GM12878 (cell line): Measurements from ENCODE around the gene MYH10. TPM values are rescaled to one million over a fixed set of nuclear protein-coding genes. Genes with fewer than 3 reads are reported as not detected.
A peak's percentile ranks its signal among the peaks of the same experiment; 100 is the strongest.

Experiments used
- ATAC-seq: fragments of 200-7000 bp; cut with Tn5 transposase; 3 replicates; pipeline ENCODE4 v1.9.1; 2020; ENCODE audit warnings: mild to moderate bottlenecking, moderate library complexity
- BruUV-seq: library from RNA; stranded (reverse); fragments of 400-500 nt; replicated peaks from 2 replicates; lab custom pipeline; 2021; lab: Mats Ljungman, UMichigan
- CTCF ChIA-PET: fragments of 300-600 bp; sonication (Branson Sonifier 250); formaldehyde crosslinking; extraction: SDS; loops from one replicate; lab custom pipeline; 2021; ENCODE audit warnings: inconsistent platforms; lab: Yijun Ruan, JAX
- POLR2A ChIA-PET: fragments of 350-600 bp; formaldehyde crosslinking; extraction: SDS; loops from one replicate; lab custom pipeline; 2021; ENCODE audit warnings: inconsistent platforms; lab: Charles Lee
- RAD21 ChIA-PET: fragments of 300-600 bp; sonication (Branson Sonifier 250); formaldehyde crosslinking; loops from one replicate; lab custom pipeline; 2023; ENCODE audit warnings: antibody characterized with exemption; ENCODE audit not compliant: unreplicated experiment; lab: Charles Lee
- SMC1A ChIA-PET: fragments of 300-600 bp; sonication (Branson Sonifier 250); formaldehyde crosslinking; loops from one replicate; lab custom pipeline; 2023; ENCODE audit not compliant: unreplicated experiment, uncharacterized antibody; lab: Charles Lee
- DNase-seq: peaks from one replicate; pipeline ENCODE4 v3.0.0-alpha.2; 2011; ENCODE audit warnings: low read depth, low spot score
- FAIRE-seq: peaks from 3 replicates; lab custom pipeline; 2011; peaks lifted over from hg19 to GRCh38; lab: Jason Lieb, UNC
- H2AFZ ChIP-seq: 2 replicates; pipeline ENCODE4 v1.6.0; 2011; ENCODE audit warnings: low read depth, low read length, control low read depth; ENCODE audit not compliant: control insufficient read depth
- H3K27ac ChIP-seq: 2 replicates; pipeline ENCODE4 v1.5.1; 2011; ENCODE audit warnings: control low read depth; ENCODE audit not compliant: control insufficient read depth, insufficient read depth
- H3K27me3 ChIP-seq, 2 experiments: replicated peaks in 1 of 2; 2 replicates each; pipeline versions ENCODE4 v1.6.0 to v1.6.1; 2011; ENCODE audit warnings: low read length in 1 of 2; ENCODE audit not compliant: control insufficient read depth in 2 of 2, insufficient read depth in 2 of 2
- H3K36me3 ChIP-seq, 2 experiments: 2 replicates each; pipeline ENCODE4 v1.5.1; 2011; ENCODE audit warnings: low read length in 1 of 2; ENCODE audit not compliant: control insufficient read depth in 2 of 2, insufficient read depth in 2 of 2
- H3K4me1 ChIP-seq: 2 replicates; pipeline ENCODE4 v1.6.1; 2011; ENCODE audit warnings: mild to moderate bottlenecking, low read length, moderate library complexity, mixed read lengths; ENCODE audit not compliant: control insufficient read depth, insufficient read depth
- H3K4me2 ChIP-seq: 2 replicates; pipeline ENCODE4 v1.6.0; 2011; ENCODE audit warnings: control low read depth; ENCODE audit not compliant: control insufficient read depth, insufficient read depth
- H3K4me3 ChIP-seq: fragments of 200-600 bp; sonication (generic); 2 replicates; pipeline ENCODE4 v1.5.1; 2016
- H3K79me2 ChIP-seq: 2 replicates; pipeline ENCODE4 v1.6.0; 2011; ENCODE audit warnings: low read length; ENCODE audit not compliant: control insufficient read depth, insufficient read depth
- H3K9ac ChIP-seq: 2 replicates; pipeline ENCODE4 v1.8.0; 2011; ENCODE audit warnings: low read length, control low read depth, mixed read lengths; ENCODE audit not compliant: control insufficient read depth, insufficient read depth
- H3K9me3 ChIP-seq: replicated peaks from 3 replicates; pipeline ENCODE4 v1.5.1; 2011; ENCODE audit warnings: mild to moderate bottlenecking, low read length; ENCODE audit not compliant: control insufficient read depth, insufficient read depth
- H4K20me1 ChIP-seq: 2 replicates; pipeline ENCODE4 v1.6.0; 2011; ENCODE audit not compliant: control insufficient read depth, insufficient read depth
- ATF7 ChIP-seq: fragments of 450-650 bp; IDR thresholded peaks from 2 replicates; pipeline ENCODE4 v1.6.1; 2016; ENCODE audit warnings: low read depth, mild to moderate bottlenecking
- DPF2 ChIP-seq: fragments of 450-650 bp; IDR thresholded peaks from 2 replicates; pipeline ENCODE4 v1.6.1; 2017; ENCODE audit warnings: mild to moderate bottlenecking
- E4F1 ChIP-seq: fragments of 450-650 bp; IDR thresholded peaks from 2 replicates; pipeline ENCODE4 v1.6.1; 2018; ENCODE audit warnings: borderline replicate concordance, mild to moderate bottlenecking; ENCODE audit not compliant: partially characterized antibody
- MAX ChIP-seq: IDR thresholded peaks from 2 replicates; pipeline ENCODE4 v1.6.1; 2012; ENCODE audit warnings: low read depth, low read length, improper control_type of control experiment
- SMARCA5 ChIP-seq: fragments of 450-650 bp; IDR thresholded peaks from 2 replicates; pipeline ENCODE4 v1.6.1; 2017; ENCODE audit warnings: mild to moderate bottlenecking
- SPI1 ChIP-seq: IDR thresholded peaks from 2 replicates; pipeline ENCODE4 v1.6.1; 2011; ENCODE audit warnings: low read depth, mild to moderate bottlenecking, low read length, moderate library complexity, borderline replicate concordance; ENCODE audit not compliant: insufficient read depth
- ZBTB40 ChIP-seq: fragments of 450-650 bp; IDR thresholded peaks from 2 replicates; pipeline ENCODE4 v1.6.1; 2016; ENCODE audit warnings: mild to moderate bottlenecking, moderate library complexity, borderline replicate concordance
- WGBS: methylation state at CpG from one replicate; pipeline ENCODE4 v1.1.6; 2016; ENCODE audit warnings: low lambda C conversion rate; ENCODE audit not compliant: insufficient replicate concordance, insufficient coverage; ENCODE audit errors: missing lambda C conversion rate; 5-methylcytosine and 5-hydroxymethylcytosine counted together
- in situ Hi-C: fragments of 300-500 bp; cut with MboI; formaldehyde crosslinking; loops from 9 replicates; pipeline ENCODE4 v1.14.3; 2018; ENCODE audit warnings: mixed read lengths
- intact Hi-C: fragments of 100-400 bp; cut with micrococcal nuclease; formaldehyde crosslinking; loops from one replicate; pipeline ENCODE4 v1.14.2; 2022; ENCODE audit not compliant: unreplicated experiment
- polyA plus RNA-seq, 11 experiments: library from polyadenylated mRNA; depleted of rRNA in 4 of 11; unstranded in 6 of 11; stranded (reverse) in 5 of 11; fragments of >200 nt; fragmentation: Nextera tagmentation in 4 of 11; fragmentation: Illumina TruSeq in 1 of 11; extraction: Ambion mirVana in 4 of 11; extraction: Trizol in 1 of 11; gene quantifications; 1 replicate in 1 of 11; 2 replicates in 10 of 11; pipeline versions ENCODE4 v1.2.1 to v1.2.3, GENCODE V29; 2011 to 2016; ENCODE audit warnings: inconsistent platforms in 2 of 11, missing spikeins in 2 of 11, low read depth in 1 of 11
- total RNA-seq, 4 experiments: library from RNA; depleted of rRNA in 3 of 4; stranded (reverse); fragments of >200 nt in 3 of 4; fragmentation: Illumina TruSeq in 1 of 4; extraction: Trizol in 1 of 4; gene quantifications; 2 replicates each; pipeline versions ENCODE4 v1.2.1 to v1.2.3, GENCODE V29; 2013 to 2021

MYH10 gene
- total and polyA plus RNA-seq, 10 of the 15 experiments (the other 5 are each of a cell fraction or from before 2014, with no cell fraction given): 0.33 to 7.1 (median 1.0) TPM

GRCh38 chr17:8455665-8456209 lies 174.8 kb downstream of the MYH10 start:
- H3K9me3 ChIP-seq: no peaks in the 10 kb centered on the region
- in situ Hi-C loops (no loop called here), intact Hi-C loops (no loop called here)
- DNase-seq: no peak
- H3K79me2 ChIP-seq: no peaks in the 10 kb centered on the region
- H3K4me1 ChIP-seq: no peaks in the 10 kb centered on the region
- no peak for ATAC-seq
- H3K9ac ChIP-seq: no peak overlapping the region
- H3K27ac ChIP-seq: no peak overlapping the region
- ChIA-PET CTCF (no interaction called here), POLR2A (interaction anchor here (0.7 kb wide), 1 partner anchor 543 kb away, joined by 3 read pairs; no protein-coding TSS in a partner anchor), RAD21 (interaction anchor here (0.7 kb wide), 1 partner anchor 39 kb away, joined by 3 read pairs; no protein-coding TSS in a partner anchor), SMC1A (no interaction called here)
- no peak overlapping the region for H2AFZ ChIP-seq
- no peak overlapping the region for H3K4me3 ChIP-seq
- BruUV-seq: no TSS peak
- H3K27me3 ChIP-seq: no peaks in the 10 kb centered on the region
- H3K36me3 ChIP-seq: peaks cover 3 to 19% of the 10 kb centered on the region in 2 experiments
- WGBS: 43% methylated on average over 2 of the region's 2 CpGs
- no peaks in the 10 kb centered on the region for H4K20me1 ChIP-seq
- TF ChIP-seq MAX (no peak), SPI1 (peak; percentile 3; the same call in 1 of the 2 replicates)
- no peak for FAIRE-seq
- H3K4me2 ChIP-seq: no peak overlapping the region

GRCh38 chr17:8453326-8453725 lies 177.2 kb downstream of the MYH10 start:
- Histone ChIP-seq H3K9me3 (no peaks in the 10 kb centered on the region), H3K4me2 (no peak overlapping the region), H3K4me1 (no peaks in the 10 kb centered on the region), H2AFZ (no peak overlapping the region), H3K27me3 (no peaks in the 10 kb centered on the region), H3K79me2 (no peaks in the 10 kb centered on the region), H3K4me3 (no peak overlapping the region), H3K9ac (no peak overlapping the region)
- BruUV-seq: no TSS peak
- POLR2A ChIA-PET: no interaction called here
- CTCF ChIA-PET: interaction anchor here (0.6 kb wide), 1 partner anchor 43 kb away, joined by 3 read pairs; no protein-coding TSS in a partner anchor
- WGBS: 98% methylated on average over 3 of the region's 3 CpGs
- RAD21 ChIA-PET: no interaction called here
- FAIRE-seq: no peak
- no peak for ATAC-seq
- SMC1A ChIA-PET: interaction anchor here (1.4 kb wide), 1 partner anchor 16 kb away, joined by 4 read pairs; no protein-coding TSS in a partner anchor
- TF ChIP-seq ATF7: no peak
- TF ChIP-seq ZBTB40: no peak
- TF ChIP-seq DPF2: no peak
- no peak for TF ChIP-seq SMARCA5
- TF ChIP-seq E4F1: no peak
- TF ChIP-seq, all 136 proteins: peak for 0
- H4K20me1 ChIP-seq: no peaks in the 10 kb centered on the region
- in situ Hi-C loops: no loop called here
- intact Hi-C loops: no loop called here
- H3K36me3 ChIP-seq: peaks cover 6 to 22% of the 10 kb centered on the region in 2 experiments
- no peak for DNase-seq
- H3K27ac ChIP-seq: no peak overlapping the region
